Coronary artery (tissue), 2 donors: Measurements from ENCODE around the gene TOR4A.

Experiments used
- DNase-seq: peaks from one replicate; pipeline ENCODE4 v3.0.0-alpha.2; 2017; ENCODE audit warnings: low spot score
- H3K27ac ChIP-seq, 2 donors: fragments of 200-600 bp; sonication (generic); one replicate each; pipeline ENCODE4 v1.5.1; 2016 to 2019
- H3K4me3 ChIP-seq: fragments of 200-600 bp; sonication (generic); 2 replicates; pipeline ENCODE4 v1.5.1; 2016; ENCODE audit warnings: mild to moderate bottlenecking, moderate library complexity
- TF ChIP-seq, protein P1 (sequence below): fragments of 200-600 bp; sonication (generic); IDR thresholded peaks from one replicate; pipeline ENCODE4 v1.5.1; 2019; ENCODE audit warnings: antibody characterized with exemption

Gene TOR4A

DNA sequence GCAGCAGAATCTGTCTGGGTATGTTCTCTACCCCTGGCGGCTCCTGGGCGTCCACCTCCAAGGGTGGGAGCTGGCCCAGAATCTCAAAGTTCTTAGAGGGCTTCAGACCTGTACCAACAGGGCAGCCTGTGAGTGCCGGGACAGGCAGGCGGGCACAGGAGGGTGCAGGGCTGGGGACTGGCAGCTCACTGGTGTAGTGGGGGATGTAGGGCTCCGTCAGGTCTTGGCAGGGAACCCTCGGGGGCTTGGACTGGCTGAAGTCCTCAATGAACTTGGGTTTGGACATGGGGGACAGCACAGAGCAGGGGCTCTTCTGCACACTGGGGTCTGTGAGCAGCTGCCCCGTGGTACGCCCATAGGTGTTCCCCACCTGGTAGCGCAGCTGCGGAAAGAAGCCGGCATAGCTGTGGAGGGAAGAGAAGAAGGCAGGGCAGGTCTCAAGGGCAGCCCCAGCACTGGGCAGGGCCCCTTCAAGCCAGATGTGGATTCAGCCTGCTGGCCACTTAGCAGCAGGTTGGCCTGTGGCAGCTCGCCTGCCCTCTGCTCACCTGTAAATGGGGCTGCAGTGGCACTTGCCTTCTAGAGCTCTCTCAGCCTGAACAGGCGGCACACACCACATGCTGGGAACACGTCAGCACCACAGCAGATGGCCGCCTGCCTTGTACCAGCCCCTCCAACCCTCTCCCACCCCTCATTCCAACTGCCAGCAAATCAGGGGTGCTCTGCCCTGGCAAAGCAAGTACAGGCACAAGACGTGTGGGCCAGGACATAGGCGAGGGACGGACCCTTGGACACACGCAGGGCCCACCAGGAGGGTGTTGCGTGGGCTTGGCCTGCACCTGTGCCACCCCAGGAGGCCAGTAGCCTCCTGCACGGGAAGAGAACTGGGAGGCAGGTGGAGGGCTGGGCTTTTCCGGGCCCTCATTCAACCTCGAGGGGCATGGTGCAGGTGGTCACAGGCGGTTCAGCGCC, 31.8 kb upstream of the TOR4A start:
- no peak overlapping the region for H3K27ac ChIP-seq
- H3K4me3 ChIP-seq, result no peak overlapping the region
- TF ChIP-seq, protein P1, sequence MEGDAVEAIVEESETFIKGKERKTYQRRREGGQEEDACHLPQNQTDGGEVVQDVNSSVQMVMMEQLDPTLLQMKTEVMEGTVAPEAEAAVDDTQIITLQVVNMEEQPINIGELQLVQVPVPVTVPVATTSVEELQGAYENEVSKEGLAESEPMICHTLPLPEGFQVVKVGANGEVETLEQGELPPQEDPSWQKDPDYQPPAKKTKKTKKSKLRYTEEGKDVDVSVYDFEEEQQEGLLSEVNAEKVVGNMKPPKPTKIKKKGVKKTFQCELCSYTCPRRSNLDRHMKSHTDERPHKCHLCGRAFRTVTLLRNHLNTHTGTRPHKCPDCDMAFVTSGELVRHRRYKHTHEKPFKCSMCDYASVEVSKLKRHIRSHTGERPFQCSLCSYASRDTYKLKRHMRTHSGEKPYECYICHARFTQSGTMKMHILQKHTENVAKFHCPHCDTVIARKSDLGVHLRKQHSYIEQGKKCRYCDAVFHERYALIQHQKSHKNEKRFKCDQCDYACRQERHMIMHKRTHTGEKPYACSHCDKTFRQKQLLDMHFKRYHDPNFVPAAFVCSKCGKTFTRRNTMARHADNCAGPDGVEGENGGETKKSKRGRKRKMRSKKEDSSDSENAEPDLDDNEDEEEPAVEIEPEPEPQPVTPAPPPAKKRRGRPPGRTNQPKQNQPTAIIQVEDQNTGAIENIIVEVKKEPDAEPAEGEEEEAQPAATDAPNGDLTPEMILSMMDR, result no peak
- no peak for DNase-seq

DNA sequence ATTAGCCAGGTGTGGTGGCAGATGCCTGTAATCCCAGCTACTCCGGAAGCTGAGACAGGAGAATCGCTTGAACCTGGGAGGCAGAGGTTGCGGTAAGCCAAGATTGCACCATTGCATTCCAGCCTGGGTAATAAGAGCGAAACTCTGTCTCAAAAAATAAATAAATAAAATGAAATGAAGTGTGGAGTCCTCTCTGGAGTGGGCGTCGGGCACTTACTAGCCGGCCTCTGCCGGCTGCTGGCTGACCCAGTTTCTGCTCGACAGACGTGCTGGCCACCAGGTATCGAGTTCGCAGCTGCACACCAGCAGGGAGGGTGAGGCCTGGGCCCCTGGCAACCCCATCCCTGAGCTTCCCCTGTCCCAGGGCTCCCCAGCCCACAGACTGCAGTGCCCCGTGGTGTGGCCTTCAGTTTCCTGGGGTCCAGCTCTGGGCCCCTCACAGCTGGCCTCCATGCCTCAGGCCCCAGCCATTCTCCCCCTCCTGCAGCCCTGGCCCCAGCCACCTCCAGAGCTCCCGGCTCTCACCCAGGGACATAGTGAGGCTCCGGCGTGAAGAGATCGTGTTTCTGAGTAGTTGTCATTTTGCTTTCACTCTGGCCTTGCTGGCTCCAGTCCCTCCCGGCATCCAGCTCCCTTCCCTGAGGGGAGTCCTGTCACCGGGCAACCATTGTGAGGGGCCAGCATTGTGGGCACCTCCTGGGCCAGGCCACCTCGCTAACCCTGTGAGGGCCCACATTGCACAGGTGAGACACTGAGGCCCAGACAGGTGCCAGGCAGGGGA, 30.2 kb upstream of the TOR4A start:
- no peak overlapping the region for H3K27ac ChIP-seq
- no peak for DNase-seq
- H3K4me3 ChIP-seq, result no peak overlapping the region
- TF ChIP-seq, protein P1, result no peak

DNA sequence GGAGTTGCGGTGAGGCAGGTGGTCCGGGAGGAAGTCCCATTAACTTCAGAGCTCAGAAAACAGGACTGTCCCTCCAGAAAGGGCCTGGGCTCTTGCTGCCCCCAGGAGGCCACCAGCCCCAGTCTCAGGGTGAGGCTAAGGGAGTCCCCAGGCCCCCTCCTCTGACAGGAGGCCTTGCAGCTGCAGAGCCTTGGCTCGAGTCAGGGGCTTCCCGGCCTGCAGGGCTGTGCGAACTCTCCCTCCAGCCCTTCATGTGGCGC, 29.7 kb upstream of the TOR4A start:
- Histone ChIP-seq H3K27ac (no peak overlapping the region), H3K4me3 (no peak overlapping the region)
- no peak for DNase-seq
- TF ChIP-seq, protein P1, result no peak

DNA sequence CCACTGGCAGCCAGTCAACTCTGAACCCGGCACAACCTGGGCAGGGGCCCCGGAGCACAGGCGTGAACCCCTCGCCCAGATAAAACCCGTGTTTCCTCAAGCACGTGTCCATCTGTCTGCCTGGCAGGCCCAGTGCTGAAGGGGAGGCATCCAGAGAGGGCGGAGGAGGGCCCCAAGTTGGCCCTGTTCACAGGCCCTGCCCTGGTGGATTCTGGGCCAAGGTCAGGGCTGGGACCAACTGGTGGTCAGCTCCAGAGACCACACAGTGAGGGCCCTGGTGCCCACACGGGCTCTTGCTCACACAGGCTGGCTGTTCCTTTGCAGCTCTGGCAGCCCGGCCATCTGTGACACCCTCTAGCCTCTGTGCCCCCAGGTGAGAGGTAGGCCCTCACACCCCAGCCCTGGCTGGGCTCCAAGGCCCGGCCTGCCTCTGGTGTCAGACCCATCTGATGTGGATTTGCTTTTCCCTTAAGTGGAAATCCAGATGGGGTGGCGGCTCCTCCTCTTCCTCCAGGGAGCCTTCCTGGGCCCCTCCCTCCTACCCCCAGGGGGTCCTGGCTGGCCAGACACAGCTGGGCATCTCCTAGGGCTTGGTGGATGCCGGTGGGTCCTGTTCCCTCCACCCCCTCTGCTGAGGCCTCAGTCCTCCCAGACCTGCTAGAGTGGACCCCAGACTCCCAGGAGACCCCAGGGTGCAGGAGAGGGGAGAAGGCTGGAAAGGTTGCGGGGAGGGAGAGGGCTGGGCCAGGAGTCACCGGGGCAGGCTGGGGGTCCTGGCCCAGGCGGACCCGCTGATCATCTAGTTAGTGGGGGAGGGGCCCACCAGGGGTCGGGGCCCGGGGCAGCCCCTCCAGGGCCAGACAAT, 27.0 kb upstream of the TOR4A start:
- Histone ChIP-seq H3K4me3 (no peak overlapping the region), H3K27ac (no peak overlapping the region)
- TF ChIP-seq, protein P1, result no peak
- DNase-seq, result no peak

DNA sequence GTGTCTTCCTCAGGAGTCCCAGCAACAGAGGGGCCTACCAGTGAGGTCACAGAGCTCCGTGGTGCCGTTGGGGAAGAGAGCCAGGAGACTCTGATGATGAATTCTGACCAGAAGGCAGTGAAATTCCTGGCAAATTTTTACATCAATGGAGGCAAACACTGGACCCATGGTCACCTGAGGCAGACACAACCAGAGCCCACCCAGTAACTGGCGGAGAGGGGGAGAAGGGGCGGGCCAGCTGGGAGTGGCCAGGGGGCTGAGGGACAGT, 26.4 kb upstream of the TOR4A start, which contains the start of gene STPG3:
STPG3 (plus strand) TSS at position 93 of the 268 bp plus-strand sequence; CDS start at position 94, 1 bp downstream.
- H3K27ac ChIP-seq, result no peak within 1 kb of the TSS
- H3K4me3 ChIP-seq, result no peak within 1 kb of the TSS
- DNase-seq, result no peak
- TF ChIP-seq, protein P1, result no peak

DNA sequence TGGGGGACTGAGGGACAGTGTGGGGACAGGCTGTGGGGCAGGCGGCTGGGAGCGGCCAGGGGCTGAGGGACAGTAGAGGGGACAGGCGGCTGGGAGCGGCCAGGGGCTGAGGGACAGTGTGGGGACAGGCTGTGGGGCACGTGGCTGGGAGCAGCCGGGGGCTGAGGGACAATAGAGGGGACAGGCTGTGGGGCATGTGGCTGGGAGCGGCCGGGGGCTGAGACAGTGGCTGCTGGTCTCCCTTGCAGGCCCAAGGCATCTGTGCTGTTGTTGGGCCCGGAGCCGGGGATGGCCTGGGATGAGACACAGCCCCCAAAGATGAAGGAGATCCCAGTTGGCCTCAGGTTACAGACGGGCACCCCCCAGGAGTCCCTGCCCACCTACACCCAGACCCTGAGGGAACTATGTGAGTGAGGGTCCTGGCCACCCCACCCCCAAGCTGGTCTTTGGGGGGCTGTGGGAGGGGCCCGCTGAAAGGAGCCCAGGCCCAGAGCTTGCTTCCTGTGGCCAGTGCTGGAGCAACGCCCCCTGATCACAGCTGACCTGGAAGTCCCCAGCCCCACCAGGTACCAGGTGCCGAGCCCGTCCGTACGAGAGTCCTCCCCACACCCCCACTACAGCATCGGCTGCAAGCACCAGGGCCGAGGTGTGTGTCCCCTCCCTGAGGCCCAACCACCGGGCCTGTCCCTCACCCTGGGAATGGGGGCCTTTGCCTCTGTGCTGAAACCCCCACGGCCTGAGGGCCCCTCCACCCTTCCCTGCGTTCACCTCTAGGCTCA, 25.8 kb upstream of the TOR4A start:
- no peak overlapping the region for H3K27ac ChIP-seq
- no peak for DNase-seq
- TF ChIP-seq, protein P1, result no peak
- H3K4me3 ChIP-seq, result no peak overlapping the region
